RWPE2 (cell line): ENCODE data around the gene SEC11A.
A peak's percentile ranks its signal among the peaks of the same experiment; 100 is the strongest.

Experiments
- ATAC-seq: fragments of 200-7000 bp; cut with Tn5 transposase; 3 replicates; pipeline ENCODE4 v1.9.1; 2021; ENCODE audit warnings: low read depth
- DNase-seq: peaks from one replicate; pipeline ENCODE4 v3.0.0-alpha.2; 2020; ENCODE audit warnings: low spot score
- H3K27ac ChIP-seq: fragments of 450-650 bp; 2 replicates; pipeline ENCODE4 v1.5.1; 2017; ENCODE audit warnings: mild to moderate bottlenecking; ENCODE audit not compliant: poor library complexity, severe bottlenecking
- H3K27me3 ChIP-seq: fragments of 250-450 bp; sonication (Bioruptor Pico); 2 replicates; pipeline ENCODE4 v1.5.1; 2021; ENCODE audit warnings: mild to moderate bottlenecking, moderate library complexity; ENCODE audit not compliant: insufficient read depth, poor library complexity, severe bottlenecking
- H3K36me3 ChIP-seq: fragments of 250-450 bp; sonication (Bioruptor Pico); 2 replicates; pipeline ENCODE4 v1.5.1; 2020; ENCODE audit warnings: low read depth, mild to moderate bottlenecking, moderate library complexity
- H3K4me1 ChIP-seq: fragments of 250-450 bp; sonication (Bioruptor Pico); 2 replicates; pipeline ENCODE4 v1.5.1; 2021; ENCODE audit warnings: mild to moderate bottlenecking, moderate library complexity; ENCODE audit not compliant: insufficient read depth, poor library complexity, severe bottlenecking
- H3K4me3 ChIP-seq: fragments of 250-450 bp; sonication (Bioruptor Pico); 2 replicates; pipeline ENCODE4 v1.5.1; 2021; ENCODE audit warnings: mild to moderate bottlenecking, moderate library complexity; ENCODE audit not compliant: severe bottlenecking
- H3K9me3 ChIP-seq: fragments of 250-450 bp; sonication (Bioruptor Pico); 2 replicates; pipeline ENCODE4 v1.5.1; 2021; ENCODE audit warnings: mild to moderate bottlenecking, moderate library complexity; ENCODE audit not compliant: severe bottlenecking
- CTCF ChIP-seq: fragments of 450-650 bp; IDR thresholded peaks from one replicate; pipeline ENCODE4 v1.5.1; 2017; ENCODE audit warnings: mild to moderate bottlenecking, moderate library complexity; ENCODE audit not compliant: poor library complexity, severe bottlenecking

The SEC11A gene

GRCh38 chr15:84654689-84655453, 61.1 kb downstream of the SEC11A start:
- Histone ChIP-seq H3K27me3 (no peaks in the 10 kb centered on the region), H3K4me1 (peaks cover 8% of the 10 kb centered on the region), H3K9me3 (no peaks in the 10 kb centered on the region), H3K27ac (peak overlapping the region; percentile 64), H3K4me3 (peak overlapping the region; percentile 95), H3K36me3 (peaks cover 37% of the 10 kb centered on the region)
- peak; percentile 97 for TF ChIP-seq CTCF
- DNase-seq (peak; percentile 84), ATAC-seq (peak; percentile 32)

GRCh38 chr15:84653910-84654688, 61.8 kb downstream of the SEC11A start, which contains the start of gene WDR73:
TSS of gene WDR73 (minus strand) at chr15:84654283. CDS start at chr15:84654274, 9 bp downstream.
- ATAC-seq (peak; percentile 83), DNase-seq (peak; percentile 98)
- Histone ChIP-seq H3K9me3 (no peaks in the 10 kb centered on the region), H3K4me3 (peak within 1 kb of the TSS; percentile 95), H3K4me1 (peaks cover 8% of the 10 kb centered on the region), H3K27me3 (no peaks in the 10 kb centered on the region), H3K27ac (peak within 1 kb of the TSS; percentile 64), H3K36me3 (peaks cover 45% of the 10 kb centered on the region)
- no peak for TF ChIP-seq CTCF

- H3K27me3 ChIP-seq: no peaks in the 10 kb centered on the region
- no peaks in the 10 kb centered on the region for H3K9me3 ChIP-seq
- no peak for TF ChIP-seq CTCF
- no peak for DNase-seq
- H3K4me3 ChIP-seq: peak overlapping the region; percentile 95
- peak overlapping the region; percentile 64 for H3K27ac ChIP-seq
- ATAC-seq: no peak
- peaks cover 5% of the 10 kb centered on the region for H3K4me1 ChIP-seq
- peaks cover 50% of the 10 kb centered on the region for H3K36me3 ChIP-seq
Measured at GRCh38 chr15:84653584-84653909, 62.4 kb downstream of the SEC11A start.

DNA sequence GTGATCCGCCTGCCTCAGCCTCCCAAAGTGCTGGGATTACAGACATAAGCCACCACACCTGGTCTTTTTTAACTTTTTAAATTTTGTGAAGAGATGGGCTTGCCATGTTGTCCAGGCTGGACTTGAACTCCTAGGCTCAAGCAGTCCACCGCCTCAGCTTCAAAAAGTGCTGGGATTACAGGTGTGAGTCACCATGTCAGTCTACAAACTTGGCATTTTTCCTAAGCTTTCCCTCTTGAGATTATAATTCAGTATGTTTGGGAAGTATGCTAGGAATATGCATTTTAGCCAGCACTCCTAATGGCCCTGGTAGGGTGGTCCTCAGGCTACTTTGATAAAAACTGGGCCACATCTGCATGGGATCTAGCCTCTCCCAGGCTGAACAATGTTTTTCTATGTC, 66.2 kb downstream of the SEC11A start:
- Histone ChIP-seq H3K27ac (no peak overlapping the region), H3K9me3 (no peaks in the 10 kb centered on the region), H3K36me3 (peaks cover 87% of the 10 kb centered on the region), H3K4me1 (peaks cover 5% of the 10 kb centered on the region), H3K4me3 (no peak overlapping the region), H3K27me3 (no peaks in the 10 kb centered on the region)
- DNase-seq (no peak), ATAC-seq (no peak)
- TF ChIP-seq CTCF: no peak
